ENCODE data around the gene EFCAB9. TPM values are rescaled to one million over a fixed set of nuclear protein-coding genes. Genes with fewer than 3 reads are reported as not detected.

EFCAB9 gene
- total and polyA plus RNA-seq, 11 donors = not detected

DNA sequence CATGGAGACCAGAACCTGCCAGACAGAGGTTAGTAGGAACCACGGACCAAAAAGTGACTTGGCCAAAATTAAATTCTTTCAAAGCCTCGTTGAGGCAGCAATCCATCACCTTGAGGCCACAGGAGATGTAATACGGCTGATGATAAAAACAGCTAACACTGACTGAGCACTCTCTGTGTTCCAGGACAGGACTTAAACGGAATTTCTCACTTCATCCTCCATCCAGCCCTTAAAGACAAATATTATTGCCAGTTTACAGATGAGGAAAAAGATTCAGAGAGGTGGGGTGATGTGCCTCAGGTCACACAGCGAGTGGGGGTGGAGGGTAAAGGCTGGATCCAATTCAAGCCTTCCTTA, 31.0 kb upstream of the EFCAB9 start:
- Histone ChIP-seq H3K27ac (peak overlapping the region in 3 of 12 donors; percentile 38 to 55 (median 48)), H3K9me3 (no peaks in the 10 kb centered on the region), H3K36me3 (peaks cover 0 to 7% (median 0%) of the 10 kb centered on the region in 9 donors), H3K27me3 (no peaks in the 10 kb centered on the region), H3K4me1 (peaks cover 14 to 67% (median 31%) of the 10 kb centered on the region in 12 donors), H3K4me3 (no peak overlapping the region)
- no peak for DNase-seq
- intact Hi-C loops (cut with DNase I) = loop anchor here in 1 of 10 donors (5.0 kb wide), 1 partner anchor 41 kb away; no protein-coding TSS in a partner anchor
- TF ChIP-seq, protein P1, sequence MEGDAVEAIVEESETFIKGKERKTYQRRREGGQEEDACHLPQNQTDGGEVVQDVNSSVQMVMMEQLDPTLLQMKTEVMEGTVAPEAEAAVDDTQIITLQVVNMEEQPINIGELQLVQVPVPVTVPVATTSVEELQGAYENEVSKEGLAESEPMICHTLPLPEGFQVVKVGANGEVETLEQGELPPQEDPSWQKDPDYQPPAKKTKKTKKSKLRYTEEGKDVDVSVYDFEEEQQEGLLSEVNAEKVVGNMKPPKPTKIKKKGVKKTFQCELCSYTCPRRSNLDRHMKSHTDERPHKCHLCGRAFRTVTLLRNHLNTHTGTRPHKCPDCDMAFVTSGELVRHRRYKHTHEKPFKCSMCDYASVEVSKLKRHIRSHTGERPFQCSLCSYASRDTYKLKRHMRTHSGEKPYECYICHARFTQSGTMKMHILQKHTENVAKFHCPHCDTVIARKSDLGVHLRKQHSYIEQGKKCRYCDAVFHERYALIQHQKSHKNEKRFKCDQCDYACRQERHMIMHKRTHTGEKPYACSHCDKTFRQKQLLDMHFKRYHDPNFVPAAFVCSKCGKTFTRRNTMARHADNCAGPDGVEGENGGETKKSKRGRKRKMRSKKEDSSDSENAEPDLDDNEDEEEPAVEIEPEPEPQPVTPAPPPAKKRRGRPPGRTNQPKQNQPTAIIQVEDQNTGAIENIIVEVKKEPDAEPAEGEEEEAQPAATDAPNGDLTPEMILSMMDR (IDR thresholded peaks at IDR 0.05) = no peak
- TF ChIP-seq POLR2A (IDR thresholded peaks at IDR 0.05) = no peak
- WGBS, 4 donors = 60 to 68% (median 65%) methylated on average over 5 of the region's 5 CpGs
- no peak for ATAC-seq

DNA sequence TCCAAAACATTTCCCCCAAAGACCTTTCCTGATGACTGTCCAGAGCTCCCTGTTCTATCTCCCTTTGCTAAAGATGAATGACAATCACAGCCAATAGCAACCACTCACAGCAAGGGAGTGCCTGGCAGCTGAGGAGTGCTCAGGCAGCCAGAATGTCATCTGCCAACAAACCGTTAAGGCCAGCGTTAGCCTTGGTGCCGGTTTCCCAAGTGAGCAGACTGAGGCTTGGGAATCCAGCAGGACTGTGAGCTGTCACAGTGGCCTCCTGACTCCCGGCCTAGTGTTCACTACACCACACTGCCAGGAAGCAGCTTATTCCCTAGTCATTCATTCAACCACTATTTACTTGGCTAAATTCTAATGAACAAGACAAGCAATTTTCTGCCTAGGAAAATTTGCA, 30.6 kb upstream of the EFCAB9 start:
- peaks cover 0 to 3% (median 0%) of the 10 kb centered on the region in 9 donors for H3K36me3 ChIP-seq
- DNase-seq (peak in 2 of 5 donors; percentile 65 to 70), ATAC-seq (peak; percentile 32 to 73 (median 60))
- TF ChIP-seq, protein P1 (IDR thresholded peaks at IDR 0.05) = no peak
- no peak for TF ChIP-seq POLR2A (IDR thresholded peaks at IDR 0.05)
- 21 to 30% (median 25%) methylated on average over 4 of the region's 4 CpGs for WGBS, 4 donors
- H3K27me3 ChIP-seq = no peaks in the 10 kb centered on the region
- H3K4me3 ChIP-seq = no peak overlapping the region
- H3K9me3 ChIP-seq = no peaks in the 10 kb centered on the region
- peak overlapping the region in 8 of 12 donors; percentile 4 to 55 (median 44) for H3K27ac ChIP-seq
- intact Hi-C loops (cut with DNase I) = loop anchor here in 1 of 10 donors (5.0 kb wide), 1 partner anchor 41 kb away; no protein-coding TSS in a partner anchor
- H3K4me1 ChIP-seq = peaks cover 16 to 71% (median 35%) of the 10 kb centered on the region in 12 donors

DNA sequence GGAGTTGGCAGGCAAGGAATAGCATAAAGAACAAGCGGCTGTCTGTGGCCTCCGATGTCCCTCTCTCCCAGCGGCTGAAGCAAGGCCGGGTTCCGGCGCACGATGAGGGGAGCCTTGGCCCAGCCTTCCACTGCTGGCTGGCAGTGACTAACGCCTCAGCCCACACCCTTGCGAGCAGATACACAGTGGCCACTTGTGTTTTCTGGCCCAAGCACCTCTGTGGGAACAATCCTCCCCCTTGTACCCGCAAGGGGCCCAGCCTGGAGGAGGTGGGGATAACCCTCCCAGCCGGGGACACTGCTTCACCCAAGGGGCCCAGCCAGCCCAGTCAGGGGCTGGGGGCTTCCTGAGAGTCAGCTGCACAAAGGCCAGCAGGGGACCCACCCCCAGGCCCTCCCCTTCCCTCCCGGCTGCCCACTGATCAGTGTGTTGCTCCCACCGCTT, 29.2 kb upstream of the EFCAB9 start:
- Histone ChIP-seq H3K27ac (peak overlapping the region in 6 of 12 donors; percentile 31 to 59 (median 35)), H3K4me1 (peaks cover 18 to 85% (median 46%) of the 10 kb centered on the region in 12 donors), H3K9me3 (no peaks in the 10 kb centered on the region), H3K27me3 (no peaks in the 10 kb centered on the region), H3K4me3 (no peak overlapping the region), H3K36me3 (peaks cover 0 to 1% (median 0%) of the 10 kb centered on the region in 9 donors)
- ATAC-seq (peak; percentile 11 to 80 (median 60)), DNase-seq (peak in 4 of 5 donors; percentile 34 to 74 (median 68))
- no peak for TF ChIP-seq POLR2A (IDR thresholded peaks at IDR 0.05)
- TF ChIP-seq, protein P1 (IDR thresholded peaks at IDR 0.05) = no peak
- intact Hi-C loops (cut with DNase I) = loop anchor here in 1 of 10 donors (5.0 kb wide), 1 partner anchor 42 kb away; no protein-coding TSS in a partner anchor
- WGBS, 4 donors = 52 to 62% (median 59%) methylated on average over 10 to 13 of the region's 13 CpGs

DNA sequence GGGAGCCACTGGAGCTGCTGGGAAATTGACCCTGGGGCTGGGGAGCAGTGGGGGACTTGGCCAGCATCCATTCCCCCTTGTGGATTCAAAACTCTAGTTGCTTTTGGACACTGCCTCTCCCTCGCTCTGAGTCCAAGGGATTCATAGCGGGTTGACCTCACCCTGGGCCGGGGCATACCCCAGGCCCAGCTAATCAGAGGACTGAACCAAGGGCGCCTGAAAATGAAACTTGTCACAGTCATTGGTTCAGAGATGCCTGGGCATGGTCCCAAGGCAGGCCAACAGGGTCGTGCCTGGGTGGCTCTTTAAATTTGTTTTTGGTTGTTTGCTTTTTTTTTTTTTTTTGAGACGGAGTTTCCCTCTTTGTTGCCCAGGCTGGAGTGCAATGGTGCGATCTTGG, 28.5 kb upstream of the EFCAB9 start:
- H3K36me3 ChIP-seq = peaks cover 0 to 8% (median 0%) of the 10 kb centered on the region in 9 donors
- H3K27me3 ChIP-seq = no peaks in the 10 kb centered on the region
- TF ChIP-seq POLR2A (IDR thresholded peaks at IDR 0.05) = no peak
- TF ChIP-seq, protein P1 (IDR thresholded peaks at IDR 0.05) = no peak
- H3K4me3 ChIP-seq = no peak overlapping the region
- peak overlapping the region in 3 of 12 donors; percentile 33 to 42 (median 37) for H3K27ac ChIP-seq
- WGBS, 4 donors = 82 to 93% (median 88%) methylated on average over 7 of the region's 7 CpGs
- H3K9me3 ChIP-seq = no peaks in the 10 kb centered on the region
- ATAC-seq (no peak), DNase-seq (peak in 1 of 5 donors; percentile 10)
- intact Hi-C loops (cut with DNase I) = no loop called here
- H3K4me1 ChIP-seq = peaks cover 18 to 85% (median 48%) of the 10 kb centered on the region in 12 donors

All from heart left ventricle (tissue), 16 donors.